GM21360 (cell line): Measurements from ENCODE around the gene ADCY5.

ENCODE experiments used
- ATAC-seq: cut with Tn5 transposase; IDR thresholded peaks from one replicate; pipeline ENCODE4 v1.9.1; 2021; ENCODE audit warnings: mild to moderate bottlenecking, moderate library complexity; ENCODE audit not compliant: unreplicated experiment

ADCY5 gene

GRCh38 chr3:123346021-123346420 lies 102.9 kb downstream of the ADCY5 start:
- ATAC-seq, result no peak

GRCh38 chr3:123344907-123345594 lies 103.8 kb downstream of the ADCY5 start:
- no peak for ATAC-seq

DNA sequence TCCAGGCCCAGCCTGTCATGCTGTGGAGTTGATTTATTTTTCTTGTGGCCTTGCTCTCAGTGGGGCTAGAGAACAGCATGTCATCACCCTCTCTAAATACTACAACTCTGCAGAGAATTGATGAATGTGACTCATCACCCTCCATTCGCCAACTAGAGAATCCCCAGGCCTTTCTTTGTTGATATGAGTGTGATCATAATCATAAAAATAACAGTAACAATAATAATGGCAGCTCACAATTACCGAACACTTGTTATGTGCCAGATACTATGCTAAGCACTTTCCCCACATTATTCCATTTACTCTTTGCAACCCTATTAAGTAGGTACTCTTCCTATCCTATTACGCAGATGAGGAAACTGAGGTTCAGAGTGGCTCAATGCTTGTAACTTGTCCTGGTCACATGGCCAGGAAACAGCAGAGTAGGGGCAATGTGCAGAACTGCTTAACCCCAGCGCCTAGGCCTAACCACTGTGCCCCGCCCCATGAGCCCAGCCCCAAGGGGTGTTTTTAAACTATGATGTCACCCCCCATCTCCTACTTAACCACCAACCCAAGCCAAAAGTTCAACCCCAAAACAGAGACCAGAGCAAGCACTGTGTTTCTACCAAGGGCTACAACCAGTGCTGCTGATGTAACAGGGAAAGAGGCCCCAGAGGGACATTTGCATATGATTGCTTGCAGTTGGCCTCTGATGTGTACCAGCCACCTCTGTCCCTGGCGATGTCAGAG lies 104.5 kb downstream of the ADCY5 start:
- ATAC-seq, result no peak

DNA sequence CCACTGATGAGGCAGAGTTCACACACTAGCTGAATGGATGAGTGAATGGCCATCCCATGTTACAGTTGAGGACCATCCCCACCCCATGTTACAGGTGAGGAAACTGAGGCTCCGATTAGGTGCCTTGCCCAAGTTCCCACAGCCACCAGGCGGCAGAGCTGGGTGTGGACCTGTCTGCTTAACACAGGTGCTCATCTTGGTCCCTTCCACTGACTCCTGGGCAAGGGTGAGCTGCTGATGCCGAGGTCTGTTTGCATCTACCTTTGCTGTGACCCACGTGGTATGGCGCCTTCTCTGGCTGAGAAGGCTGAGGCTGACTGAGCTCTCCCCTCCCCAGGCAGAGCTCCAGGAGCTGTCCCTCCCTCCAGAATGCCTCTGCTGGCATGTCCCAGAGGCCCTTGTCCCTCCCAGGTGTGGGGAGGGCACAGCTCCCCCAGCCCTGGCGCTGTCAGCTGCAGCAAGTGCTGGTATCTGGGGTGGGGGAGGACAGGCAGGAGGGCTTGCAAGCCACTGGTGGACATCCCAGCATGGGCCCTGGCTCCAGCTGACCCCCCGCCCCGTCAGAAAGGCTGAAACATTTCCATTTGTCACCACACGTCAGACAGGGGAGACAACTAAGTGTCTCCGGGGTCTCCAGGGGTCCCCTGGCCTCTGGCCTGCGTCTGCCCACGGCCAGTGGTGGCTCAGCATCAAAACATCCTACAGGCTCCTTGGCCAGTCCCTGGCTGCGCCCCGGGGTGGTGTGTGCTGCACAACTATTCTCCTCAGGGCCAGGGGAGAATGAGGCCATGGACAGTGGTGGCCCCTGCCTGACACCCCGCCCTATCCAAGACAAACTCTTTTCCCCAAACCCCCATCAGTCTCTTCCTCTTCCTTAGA lies 105.4 kb downstream of the ADCY5 start:
- no peak for ATAC-seq

GRCh38 chr3:123342631-123343080 lies 106.2 kb downstream of the ADCY5 start:
- no peak for ATAC-seq

DNA sequence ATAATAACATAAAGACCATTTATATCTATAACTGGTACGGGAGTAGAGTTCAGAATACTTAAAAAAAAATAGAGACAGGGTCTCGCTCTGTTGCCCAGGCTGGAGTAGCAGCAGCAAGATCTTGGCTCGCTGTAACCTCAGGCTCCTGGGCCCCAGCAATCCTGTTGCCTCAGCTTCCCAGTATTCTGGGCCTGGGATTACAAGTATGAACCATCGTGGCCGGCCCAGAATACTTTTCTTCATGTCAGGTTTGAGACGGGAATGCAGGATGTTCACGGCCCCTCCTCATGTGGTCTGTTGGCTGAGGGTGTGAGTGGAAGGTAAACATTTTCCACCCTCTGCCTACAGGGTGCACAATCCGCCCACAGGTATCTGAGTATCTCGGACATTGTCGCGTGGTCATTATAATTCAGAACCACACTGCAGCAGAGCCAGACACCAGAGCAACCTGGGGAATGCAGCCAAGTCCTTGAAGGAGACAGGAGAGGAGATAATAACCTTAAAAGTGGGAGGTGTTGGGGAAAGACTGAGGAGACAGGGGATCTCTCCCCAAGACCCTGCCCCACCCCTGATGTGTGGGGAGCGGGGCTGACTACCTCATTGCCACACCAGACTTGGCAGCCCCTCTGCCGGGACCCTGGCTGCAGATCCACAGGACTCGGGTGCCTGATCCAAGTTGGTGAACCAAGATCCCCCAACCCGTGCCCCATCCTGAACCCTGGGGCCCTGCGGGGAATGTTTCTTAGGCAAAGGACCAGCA lies 106.8 kb downstream of the ADCY5 start:
- no peak for ATAC-seq

GRCh38 chr3:123340336-123340735 lies 108.6 kb downstream of the ADCY5 start:
- ATAC-seq, result no peak

- no peak for ATAC-seq
These were observed 109.6 kb downstream of the ADCY5 start for GRCh38 chr3:123339302-123339701.

- no peak for ATAC-seq
These were observed 110.2 kb downstream of the ADCY5 start for GRCh38 chr3:123338620-123339061.

DNA sequence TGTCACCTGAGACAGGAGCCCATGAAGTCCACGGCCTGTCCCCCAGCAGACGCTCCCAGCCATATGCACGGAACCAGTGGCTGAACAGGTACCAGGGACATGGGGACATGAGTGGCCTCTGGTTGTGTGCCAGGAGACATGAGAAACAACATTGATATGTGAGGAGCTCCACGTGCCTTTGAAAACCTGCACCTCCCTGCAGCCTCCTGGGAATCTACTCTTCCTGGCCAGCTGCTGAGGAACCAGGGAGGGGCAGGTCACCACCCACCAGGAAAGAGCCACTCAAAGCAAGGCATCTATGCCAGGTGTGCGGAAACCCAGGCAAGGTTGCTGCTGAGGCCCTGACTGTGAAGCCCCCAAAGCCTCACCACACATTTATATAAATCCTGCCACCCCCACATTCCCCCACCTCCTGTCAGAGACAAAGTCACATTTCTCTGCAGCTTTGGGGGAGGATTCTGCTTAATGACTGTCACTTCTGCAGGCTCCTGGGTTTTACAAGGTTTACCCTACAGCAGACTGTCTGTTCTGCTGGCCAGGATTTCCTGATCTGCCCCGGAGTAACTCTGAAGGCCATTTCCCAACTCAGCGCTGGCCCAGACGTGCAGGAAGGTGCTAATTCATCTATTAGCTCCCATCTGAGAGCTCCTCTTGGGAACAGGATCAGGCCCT lies 110.8 kb downstream of the ADCY5 start:
- no peak for ATAC-seq

DNA sequence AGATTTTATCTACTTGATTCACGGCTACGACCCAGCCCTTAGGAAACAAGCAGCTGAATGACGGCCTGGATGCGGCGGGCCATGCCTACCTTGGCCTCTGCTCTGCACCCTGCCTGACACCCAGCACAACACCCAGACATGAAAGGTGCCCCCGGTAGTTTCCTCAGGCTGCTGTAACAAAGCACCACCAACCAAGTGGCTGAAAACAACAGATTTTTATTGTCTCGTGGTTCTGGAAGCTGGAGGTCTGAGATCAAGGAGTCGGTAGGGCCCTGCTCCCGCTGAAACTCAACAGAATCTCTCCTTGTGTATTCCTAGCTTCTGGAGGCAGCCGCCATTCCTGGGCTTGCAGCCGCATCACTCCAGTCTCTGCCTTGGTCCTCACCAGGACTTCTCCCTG lies 111.7 kb downstream of the ADCY5 start:
- no peak for ATAC-seq

- no peak for ATAC-seq
These were observed 112.4 kb downstream of the ADCY5 start for GRCh38 chr3:123336441-123336851.

DNA sequence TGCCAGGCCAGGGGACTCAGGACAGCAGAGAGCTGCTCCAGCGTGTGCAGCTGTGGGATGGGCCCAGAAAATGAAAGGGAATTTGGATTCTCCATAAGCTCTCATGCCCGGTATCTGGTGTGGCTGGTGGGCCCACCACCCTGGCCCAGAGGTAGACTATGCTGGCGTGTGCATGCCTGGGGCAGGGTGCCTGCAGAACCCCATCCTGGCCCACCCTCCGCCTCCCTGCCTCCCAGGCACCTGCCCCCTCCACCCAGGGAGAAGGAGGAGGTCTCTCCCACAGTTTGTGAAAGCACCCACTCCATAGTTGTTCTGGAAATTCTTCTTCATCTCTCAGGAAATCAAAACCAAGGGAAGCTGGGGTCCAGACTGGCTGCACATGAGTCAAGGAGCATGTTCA lies 112.9 kb downstream of the ADCY5 start:
- no peak for ATAC-seq

DNA sequence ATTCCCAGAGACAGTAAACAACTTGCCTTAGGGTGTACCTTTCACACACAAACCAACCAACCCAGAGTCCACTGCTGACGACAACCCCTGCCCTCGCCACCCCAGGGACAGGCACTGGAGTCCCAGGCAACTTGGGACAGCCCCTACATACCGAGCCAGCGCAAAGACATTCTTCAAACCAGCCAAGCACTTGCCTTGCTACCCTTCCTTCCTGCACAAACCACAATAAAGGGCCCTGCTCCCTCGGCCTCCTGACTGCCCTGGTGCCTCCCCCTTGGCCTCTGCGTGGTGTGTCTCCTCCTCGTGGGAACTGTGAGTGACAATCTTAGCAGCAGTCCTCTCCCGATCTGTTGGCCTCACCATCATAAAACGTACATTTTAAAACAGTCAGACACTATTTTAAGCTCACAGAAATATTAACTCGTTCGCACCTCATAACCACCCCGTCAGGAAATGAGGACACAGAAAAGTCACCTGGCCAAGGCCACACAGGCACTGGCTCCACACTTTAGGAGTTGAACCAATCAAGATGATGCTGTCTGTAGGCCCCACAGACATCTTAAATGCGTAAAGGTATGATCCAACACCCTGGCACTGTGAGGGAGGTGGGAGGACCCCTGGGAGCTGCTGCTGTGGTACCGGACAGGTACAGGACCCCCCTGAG lies 113.8 kb downstream of the ADCY5 start:
- ATAC-seq, result no peak

GRCh38 chr3:123334056-123334455 lies 114.8 kb downstream of the ADCY5 start:
- ATAC-seq, result no peak

GRCh38 chr3:123333401-123333800 lies 115.5 kb downstream of the ADCY5 start:
- ATAC-seq, result no peak

- ATAC-seq, result no peak
These were observed 116.7 kb downstream of the ADCY5 start for GRCh38 chr3:123332124-123332641.

DNA sequence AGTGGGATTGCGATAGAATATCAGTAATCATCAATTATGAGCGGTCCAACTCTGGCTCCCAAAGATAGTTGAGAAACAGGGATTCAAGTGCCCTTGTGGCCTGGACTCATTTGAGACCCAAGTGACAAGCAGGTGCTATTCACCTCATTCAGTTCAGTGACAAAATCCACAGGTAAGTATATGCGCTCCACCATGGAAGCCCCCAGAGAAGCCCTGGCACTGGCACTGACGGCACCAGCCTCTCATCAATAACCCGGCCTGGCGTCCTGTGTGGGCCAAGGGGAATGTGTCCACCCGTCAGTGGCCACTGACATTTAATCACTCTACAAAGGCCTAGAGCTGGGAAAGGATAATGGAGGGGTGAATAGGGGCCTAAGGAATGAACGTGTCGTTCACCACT lies 117.2 kb downstream of the ADCY5 start:
- no peak for ATAC-seq

- no peak for ATAC-seq
These were observed 117.9 kb downstream of the ADCY5 start for GRCh38 chr3:123331006-123331405.
